ENCODE results near the gene GSK3B.
A peak's percentile ranks its signal among the peaks of the same experiment; 100 is the strongest.

Gene GSK3B

GRCh38 chr3:119883461-119884160 lies 210.6 kb downstream of the GSK3B start:
- no peak for DNase-seq (ENCODE audit: low spot score)

GRCh38 chr3:119880966-119881365 lies 213.3 kb downstream of the GSK3B start:
- no peak for DNase-seq (ENCODE audit: low spot score)

DNA sequence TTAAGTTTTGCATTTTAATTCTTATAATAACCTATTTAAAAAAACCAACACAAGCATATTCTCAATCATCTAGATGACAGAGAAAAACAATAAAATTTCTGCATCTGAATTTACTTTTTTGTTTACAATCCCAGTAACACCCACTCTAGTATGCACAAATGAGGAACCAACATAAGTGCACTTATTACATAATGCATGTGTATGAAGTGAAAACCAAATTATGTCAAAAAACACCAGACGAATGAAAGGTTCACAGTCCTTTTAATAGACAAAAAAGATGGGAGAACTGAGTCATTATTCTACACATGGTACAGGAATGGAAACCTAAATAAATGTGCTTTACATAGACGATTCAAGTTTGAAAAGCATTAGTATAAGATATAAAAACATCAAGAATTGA lies 220.6 kb downstream of the GSK3B start:
- no peak for DNase-seq (ENCODE audit: low spot score)

GRCh38 chr3:119872773-119873172 lies 221.5 kb downstream of the GSK3B start:
- no peak for DNase-seq (ENCODE audit: low spot score)

- no peak for DNase-seq (ENCODE audit: low spot score)
Measured at GRCh38 chr3:119871571-119871970, 222.7 kb downstream of the GSK3B start.

- DNase-seq (ENCODE audit: low spot score): no peak
Measured at GRCh38 chr3:119870512-119870911, 223.7 kb downstream of the GSK3B start.

DNA sequence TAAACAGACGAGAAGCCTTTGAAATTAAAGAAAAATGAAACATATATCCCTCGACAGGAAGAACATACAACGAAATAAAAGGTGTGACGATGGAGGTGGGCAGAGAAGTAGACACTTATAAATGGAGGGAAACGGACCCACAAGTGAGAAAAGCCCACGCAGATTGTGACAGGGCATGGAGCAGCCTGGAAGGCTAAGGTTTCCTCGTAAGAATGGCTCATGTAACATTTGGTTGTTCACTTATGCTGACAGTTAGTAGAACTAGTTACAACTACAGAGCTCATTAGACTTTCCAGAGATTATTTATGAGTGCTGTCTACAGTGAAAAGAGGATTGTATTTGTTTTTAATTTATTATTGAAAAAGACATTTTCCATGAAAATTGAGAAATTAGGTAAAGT lies 229.8 kb downstream of the GSK3B start:
- no peak for DNase-seq (ENCODE audit: low spot score)

DNA sequence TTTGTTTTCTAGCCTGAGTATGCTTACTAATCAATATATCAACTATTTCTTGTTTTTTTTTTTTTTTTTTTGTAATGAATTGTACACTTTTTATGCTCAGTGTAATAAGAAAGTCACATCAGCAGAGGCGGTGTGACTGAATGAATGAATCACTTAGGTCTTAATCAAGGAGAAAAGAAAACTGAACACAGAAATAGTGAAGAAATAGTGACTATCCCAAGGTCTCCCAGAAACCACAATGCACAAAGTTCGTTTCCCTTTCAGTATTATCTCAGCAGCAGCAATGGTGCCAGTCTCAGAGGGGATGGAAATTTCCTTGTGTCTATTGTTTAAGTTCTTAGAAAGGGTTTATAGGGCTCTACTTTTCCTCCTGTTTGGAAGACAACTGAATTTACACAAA lies 231.6 kb downstream of the GSK3B start:
- DNase-seq (ENCODE audit: low spot score): no peak

- DNase-seq (ENCODE audit: low spot score): no peak
Measured at GRCh38 chr3:119861681-119862080, 232.6 kb downstream of the GSK3B start.

GRCh38 chr3:119859728-119860127 lies 234.5 kb downstream of the GSK3B start:
- DNase-seq (ENCODE audit: low spot score): no peak

GRCh38 chr3:119858957-119859356 lies 235.3 kb downstream of the GSK3B start:
- DNase-seq (ENCODE audit: low spot score): no peak

DNA sequence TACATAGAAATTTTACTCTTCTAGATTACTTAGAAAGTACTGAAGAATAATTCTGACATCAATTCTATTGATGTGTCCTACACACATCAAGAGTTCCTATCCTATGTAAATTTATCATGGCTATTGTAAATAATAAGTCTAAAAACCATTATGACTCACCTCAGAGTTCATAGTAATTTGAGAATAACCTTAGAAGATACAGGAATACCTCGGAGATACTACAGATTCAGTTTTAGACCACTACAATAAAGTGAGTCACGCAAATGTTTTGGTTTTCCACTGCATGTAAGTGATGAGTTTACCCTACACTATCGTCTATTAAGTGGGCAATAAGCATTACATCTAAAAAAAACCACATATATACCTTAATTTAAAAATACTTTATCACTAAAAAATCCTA lies 237.6 kb downstream of the GSK3B start:
- no peak for DNase-seq (ENCODE audit: low spot score)

GRCh38 chr3:119849126-119849525 lies 245.1 kb downstream of the GSK3B start:
- no peak for DNase-seq (ENCODE audit: low spot score)

GRCh38 chr3:119841808-119842471 lies 252.3 kb downstream of the GSK3B start:
- no peak for DNase-seq (ENCODE audit: low spot score)

DNA sequence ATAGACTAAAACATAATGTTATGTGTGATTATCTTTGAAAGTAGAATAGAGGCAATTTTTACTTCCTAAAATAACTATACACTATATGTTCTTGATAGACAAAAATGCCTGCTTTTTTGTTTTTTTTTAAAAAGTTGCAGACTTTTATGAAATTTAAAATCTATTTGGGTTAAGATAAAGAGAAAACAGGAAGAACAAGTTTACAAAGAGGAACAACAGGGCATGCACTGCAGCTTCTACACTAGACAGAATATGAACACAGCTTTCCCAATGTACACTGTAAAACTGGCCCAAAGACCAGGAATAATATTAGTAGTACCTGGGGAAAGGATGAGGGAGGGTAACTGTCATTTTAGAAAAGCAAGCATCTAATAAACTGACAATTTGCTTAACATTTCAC lies 258.7 kb downstream of the GSK3B start:
- DNase-seq (ENCODE audit: low spot score): no peak

DNA sequence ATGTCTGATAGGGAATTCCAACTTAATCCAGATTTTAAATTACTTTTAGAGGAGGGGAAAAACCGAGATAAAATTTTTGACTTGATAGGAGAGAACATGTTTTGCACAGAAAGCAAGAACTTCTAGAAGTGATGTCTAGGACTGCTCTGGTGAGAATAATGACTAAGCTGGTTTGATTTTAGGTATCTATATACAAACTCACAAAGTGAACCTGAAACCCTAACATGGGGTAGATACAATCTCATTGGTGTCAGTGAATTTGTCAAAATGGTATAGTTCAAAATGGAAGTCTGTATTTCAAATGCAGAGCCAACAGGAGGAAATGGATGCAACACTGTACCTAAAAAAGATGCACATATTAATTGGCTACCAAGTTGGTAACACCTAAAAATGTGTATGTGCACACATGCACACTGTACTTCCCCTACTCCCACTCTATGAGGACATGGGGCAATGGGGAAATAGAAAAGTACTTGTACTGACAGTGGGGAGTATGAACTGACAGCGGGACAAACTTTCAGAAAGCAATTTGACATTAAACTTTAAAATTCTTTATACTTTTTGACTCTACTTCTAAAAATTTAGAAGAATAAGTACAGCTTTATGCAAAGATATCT lies 259.4 kb downstream of the GSK3B start:
- no peak for DNase-seq (ENCODE audit: low spot score)

- peak; percentile 84 for DNase-seq (ENCODE audit: low spot score)
Measured at GRCh38 chr3:119831941-119832371, 262.3 kb downstream of the GSK3B start.

DNA sequence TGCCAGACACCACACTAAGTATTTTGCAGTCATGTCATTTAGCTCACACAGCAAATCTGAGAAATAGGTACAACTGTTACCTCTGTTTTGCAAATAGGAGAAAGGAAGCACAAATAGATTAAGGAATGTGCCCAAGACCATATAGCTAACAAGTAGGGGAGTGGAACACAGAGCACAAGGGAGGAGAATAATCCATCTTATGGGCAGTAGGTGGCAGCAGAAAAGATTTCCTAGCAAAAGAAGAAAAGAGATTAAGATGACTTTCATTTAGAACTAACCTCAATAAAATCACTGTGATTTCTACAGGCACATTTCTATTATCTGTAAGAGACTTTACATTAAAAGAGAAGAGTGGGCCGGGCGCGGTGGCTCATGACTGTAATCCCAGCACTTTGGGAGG lies 263.2 kb downstream of the GSK3B start:
- no peak for DNase-seq (ENCODE audit: low spot score)

- no peak for DNase-seq (ENCODE audit: low spot score)
Measured at GRCh38 chr3:119829420-119829819, 264.8 kb downstream of the GSK3B start.

DNA sequence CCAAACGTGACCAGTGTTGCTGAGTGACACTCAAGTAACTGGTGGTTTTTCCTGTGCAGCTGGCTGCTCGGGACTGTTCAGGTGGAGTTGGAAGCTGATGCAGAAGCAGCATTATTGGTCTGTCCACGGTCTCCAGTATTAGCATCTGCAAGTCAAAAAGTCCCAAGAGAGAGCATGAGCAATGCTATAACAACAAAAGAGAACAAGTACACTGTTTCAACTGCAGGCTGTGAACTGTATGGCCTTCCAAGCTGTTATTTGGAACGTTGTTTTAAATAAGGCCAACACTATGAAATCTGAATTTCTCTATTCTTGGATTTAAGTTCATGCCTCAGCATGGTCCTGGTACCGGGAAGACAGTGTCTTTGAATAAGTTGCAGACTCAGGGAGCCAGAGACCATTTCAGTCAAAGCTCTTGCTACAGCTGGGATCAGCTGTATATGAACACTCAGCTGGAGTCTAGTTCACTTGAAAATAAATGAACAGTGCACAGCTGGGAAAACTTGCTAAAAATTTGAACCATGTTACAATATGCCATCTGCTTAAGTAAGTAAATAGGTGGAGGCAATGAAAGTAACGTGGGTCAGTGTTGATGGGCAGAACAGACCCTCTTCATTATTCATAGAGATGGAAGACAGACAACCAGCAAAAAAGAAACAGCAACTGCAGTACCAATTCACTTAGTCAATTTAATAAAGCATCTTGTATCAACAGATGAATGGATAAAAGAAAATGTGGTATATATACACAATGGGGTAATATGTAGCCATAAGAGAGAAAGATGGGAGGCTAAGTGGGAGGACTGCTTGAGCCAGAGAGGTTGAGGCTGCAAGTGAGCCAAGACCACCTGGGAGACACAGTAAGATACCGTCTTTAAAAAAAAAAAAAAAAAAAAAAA lies 267.3 kb downstream of the GSK3B start:
- DNase-seq (ENCODE audit: low spot score): no peak

GRCh38 chr3:119825820-119826219 lies 268.4 kb downstream of the GSK3B start:
- no peak for DNase-seq (ENCODE audit: low spot score)

GRCh38 chr3:119819806-119820205 lies 274.4 kb downstream of the GSK3B start:
- no peak for DNase-seq (ENCODE audit: low spot score)

All from COLO829 (cell line).